OCI-LY3 (cell line): Measurements from ENCODE around the gene ELFN2.

Source experiments
- EZH2phosphoT487 ChIP-seq: fragments of 200-600 bp; shearing (Covaris generic); IDR thresholded peaks from 2 replicates; pipeline ENCODE4 v1.6.1; 2018; ENCODE audit warnings: antibody characterized with exemption, mixed run types, low read depth
- TF ChIP-seq, protein P1 (sequence below): fragments of 200-600, 300-600 bp; sonication (generic); IDR thresholded peaks from 2 replicates; pipeline ENCODE4 v1.5.1; 2014; ENCODE audit warnings: antibody characterized with exemption, low read length, low read depth

DNA sequence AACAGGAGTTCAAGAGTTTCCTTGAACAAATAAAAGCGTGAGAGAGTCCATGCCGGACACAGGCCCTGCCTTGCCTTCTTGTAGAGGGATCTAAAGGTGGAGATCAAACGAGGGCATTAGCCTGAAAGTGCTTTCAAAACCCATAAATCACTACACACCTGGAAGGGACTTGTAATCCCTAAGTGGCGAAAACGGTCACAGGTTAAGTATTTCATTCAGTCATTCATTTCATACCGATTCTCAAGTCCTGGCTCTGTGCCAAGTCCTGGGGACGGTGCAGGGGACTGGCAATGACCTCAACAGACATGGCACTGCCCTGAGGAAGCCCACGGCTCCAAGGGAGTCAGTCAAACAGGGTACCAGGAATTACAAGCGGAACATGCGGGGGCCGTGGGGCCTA lies 26.6 kb downstream of the ELFN2 start:
- TF ChIP-seq, protein P1, sequence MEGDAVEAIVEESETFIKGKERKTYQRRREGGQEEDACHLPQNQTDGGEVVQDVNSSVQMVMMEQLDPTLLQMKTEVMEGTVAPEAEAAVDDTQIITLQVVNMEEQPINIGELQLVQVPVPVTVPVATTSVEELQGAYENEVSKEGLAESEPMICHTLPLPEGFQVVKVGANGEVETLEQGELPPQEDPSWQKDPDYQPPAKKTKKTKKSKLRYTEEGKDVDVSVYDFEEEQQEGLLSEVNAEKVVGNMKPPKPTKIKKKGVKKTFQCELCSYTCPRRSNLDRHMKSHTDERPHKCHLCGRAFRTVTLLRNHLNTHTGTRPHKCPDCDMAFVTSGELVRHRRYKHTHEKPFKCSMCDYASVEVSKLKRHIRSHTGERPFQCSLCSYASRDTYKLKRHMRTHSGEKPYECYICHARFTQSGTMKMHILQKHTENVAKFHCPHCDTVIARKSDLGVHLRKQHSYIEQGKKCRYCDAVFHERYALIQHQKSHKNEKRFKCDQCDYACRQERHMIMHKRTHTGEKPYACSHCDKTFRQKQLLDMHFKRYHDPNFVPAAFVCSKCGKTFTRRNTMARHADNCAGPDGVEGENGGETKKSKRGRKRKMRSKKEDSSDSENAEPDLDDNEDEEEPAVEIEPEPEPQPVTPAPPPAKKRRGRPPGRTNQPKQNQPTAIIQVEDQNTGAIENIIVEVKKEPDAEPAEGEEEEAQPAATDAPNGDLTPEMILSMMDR: no peak
- no peak for TF ChIP-seq EZH2phosphoT487
